ENCODE measurements around the gene ZNF75A.

DNA sequence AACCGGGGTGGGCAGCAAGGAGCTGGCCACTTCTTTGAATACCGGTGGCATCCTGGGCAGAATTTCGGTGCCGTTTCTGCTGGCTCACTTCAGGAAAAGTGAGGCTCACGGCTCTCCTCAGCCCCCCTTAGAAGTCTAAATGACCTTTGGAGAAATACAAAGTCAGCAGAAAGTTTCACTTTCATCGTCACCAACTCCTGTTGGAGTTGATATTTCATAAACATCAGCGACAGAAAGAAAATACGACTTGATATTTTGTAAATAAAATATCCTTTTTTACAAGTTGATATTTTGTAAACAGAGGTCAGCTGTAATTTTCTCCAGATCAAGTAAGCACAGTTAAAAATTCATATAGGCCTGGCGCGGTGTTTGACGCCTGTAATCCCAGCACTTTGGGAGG lies 781 bp downstream of the ZNF75A start:
- TF ChIP-seq, protein P1, sequence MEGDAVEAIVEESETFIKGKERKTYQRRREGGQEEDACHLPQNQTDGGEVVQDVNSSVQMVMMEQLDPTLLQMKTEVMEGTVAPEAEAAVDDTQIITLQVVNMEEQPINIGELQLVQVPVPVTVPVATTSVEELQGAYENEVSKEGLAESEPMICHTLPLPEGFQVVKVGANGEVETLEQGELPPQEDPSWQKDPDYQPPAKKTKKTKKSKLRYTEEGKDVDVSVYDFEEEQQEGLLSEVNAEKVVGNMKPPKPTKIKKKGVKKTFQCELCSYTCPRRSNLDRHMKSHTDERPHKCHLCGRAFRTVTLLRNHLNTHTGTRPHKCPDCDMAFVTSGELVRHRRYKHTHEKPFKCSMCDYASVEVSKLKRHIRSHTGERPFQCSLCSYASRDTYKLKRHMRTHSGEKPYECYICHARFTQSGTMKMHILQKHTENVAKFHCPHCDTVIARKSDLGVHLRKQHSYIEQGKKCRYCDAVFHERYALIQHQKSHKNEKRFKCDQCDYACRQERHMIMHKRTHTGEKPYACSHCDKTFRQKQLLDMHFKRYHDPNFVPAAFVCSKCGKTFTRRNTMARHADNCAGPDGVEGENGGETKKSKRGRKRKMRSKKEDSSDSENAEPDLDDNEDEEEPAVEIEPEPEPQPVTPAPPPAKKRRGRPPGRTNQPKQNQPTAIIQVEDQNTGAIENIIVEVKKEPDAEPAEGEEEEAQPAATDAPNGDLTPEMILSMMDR (IDR thresholded peaks at IDR 0.05 in 2 of 3, conservative IDR thresholded peaks at IDR 0.05 in 1 of 3; ENCODE audit: borderline replicate concordance in 1 of 3, insufficient read depth in 1 of 3, low read depth in 2 of 3, low read length in 2 of 3) = no peak
- TF ChIP-seq POLR2A (IDR thresholded peaks at IDR 0.05; ENCODE audit: borderline replicate concordance, extremely low read depth, insufficient read depth, insufficient read length) (no peak), EZH2 (IDR thresholded peaks at IDR 0.05) (no peak), TCF7L2 (IDR thresholded peaks at IDR 0.05; ENCODE audit: borderline replicate concordance, extremely low read depth, insufficient read depth, insufficient read length) (no peak)
